Fibroblast of mammary gland (primary cell): Measurements from ENCODE around the gene RIT2.

ENCODE experiments used
- DNase-seq: peaks from one replicate; pipeline ENCODE4 v3.0.0-alpha.2; 2010; ENCODE audit warnings: low read depth
- H3K4me3 ChIP-seq: 2 replicates; pipeline ENCODE4 v1.5.1; 2011; ENCODE audit warnings: low read depth, mild to moderate bottlenecking, low read length, moderate library complexity; ENCODE audit not compliant: control insufficient read depth
- CTCF ChIP-seq: conservative IDR thresholded peaks from 2 replicates; pipeline ENCODE4 v1.5.1; 2011; ENCODE audit warnings: low read depth, low read length, inconsistent platforms; ENCODE audit not compliant: control insufficient read depth, insufficient read depth

Gene RIT2

GRCh38 chr18:43115076-43115921 lies at the start of gene RIT2:
TSS of gene RIT2 (minus strand) at chr18:43115685.
- no peak for TF ChIP-seq CTCF

GRCh38 chr18:43161528-43161927 lies 46.0 kb upstream of the RIT2 start:
- no peak for TF ChIP-seq CTCF
- DNase-seq, result peak; percentile 65
- no peak overlapping the region for H3K4me3 ChIP-seq

More at GRCh38 chr18:43115076-43115921, at the start of gene RIT2:
- DNase-seq, result no peak
- no peak within 1 kb of the TSS for H3K4me3 ChIP-seq

GRCh38 chr18:43160509-43160908 lies 45.0 kb upstream of the RIT2 start:
- peak; percentile 63 for DNase-seq
- no peak for TF ChIP-seq CTCF

GRCh38 chr18:43159926-43160325 lies 44.4 kb upstream of the RIT2 start:
- H3K4me3 ChIP-seq, result no peak overlapping the region
- no peak for DNase-seq
- no peak for TF ChIP-seq CTCF

More at GRCh38 chr18:43160509-43160908, 45.0 kb upstream of the RIT2 start:
- H3K4me3 ChIP-seq, result no peak overlapping the region

GRCh38 chr18:43159086-43159770 lies 43.7 kb upstream of the RIT2 start:
- no peak overlapping the region for H3K4me3 ChIP-seq
- peak; percentile 67 for DNase-seq
- no peak for TF ChIP-seq CTCF

GRCh38 chr18:43158381-43158780 lies 42.9 kb upstream of the RIT2 start:
- no peak overlapping the region for H3K4me3 ChIP-seq
- no peak for TF ChIP-seq CTCF
- no peak for DNase-seq
